H1 (cell line): ENCODE results near the gene LHFPL3. TPM values are rescaled to one million over a fixed set of nuclear protein-coding genes. Genes with fewer than 3 reads are reported as not detected.

Source experiments
- CTCF ChIA-PET: fragments of 300-600 bp; sonication (Branson Sonifier 250); formaldehyde crosslinking; loops from one replicate; lab custom pipeline; 2021; ENCODE audit not compliant: partially characterized antibody; lab: Charles Lee
- POLR2A ChIA-PET: fragments of 300-600 bp; sonication (Branson Sonifier 250); formaldehyde crosslinking; loops from one replicate; lab custom pipeline; 2021; ENCODE audit warnings: inconsistent platforms; ENCODE audit not compliant: partially characterized antibody; lab: Charles Lee
- DNase-seq, 2 experiments: peaks; one replicate each; pipeline versions ENCODE4 v3.0.0 to v3.0.0-alpha.2; 2010 to 2022; ENCODE audit warnings: low spot score in 2 of 2, low read depth in 1 of 2, mixed read lengths in 1 of 2
- FAIRE-seq: peaks from 2 replicates; lab custom pipeline; 2011; peaks lifted over from hg19 to GRCh38; lab: Jason Lieb, UNC
- H2AFZ ChIP-seq: 2 replicates; pipeline ENCODE4 v1.8.1; 2012; ENCODE audit warnings: low read length, inconsistent platforms
- H2AK5ac ChIP-seq: 2 replicates; pipeline ENCODE4 v1.6.1; 2013; ENCODE audit warnings: low read depth, low read length
- H2BK120ac ChIP-seq: replicated peaks from 2 replicates; pipeline ENCODE3; 2013; ENCODE audit warnings: low read depth, low read length, inconsistent platforms
- H2BK12ac ChIP-seq: 2 replicates; pipeline ENCODE4 v1.6.1; 2013; ENCODE audit warnings: low read depth, low read length
- H2BK15ac ChIP-seq: 2 replicates; pipeline ENCODE4 v1.6.1; 2013; ENCODE audit warnings: low read length
- H2BK20ac ChIP-seq: 2 replicates; pipeline ENCODE4 v1.6.1; 2013; ENCODE audit warnings: low read length
- H2BK5ac ChIP-seq: 2 replicates; pipeline ENCODE4 v1.6.1; 2013; ENCODE audit warnings: low read depth, low read length
- H3K14ac ChIP-seq: 2 replicates; pipeline ENCODE4 v1.6.1; 2013; ENCODE audit warnings: inconsistent platforms; ENCODE audit not compliant: insufficient read length
- H3K18ac ChIP-seq: 2 replicates; pipeline ENCODE4 v1.6.1; 2013; ENCODE audit warnings: low read length; ENCODE audit errors: extremely low read depth
- H3K23ac ChIP-seq: 2 replicates; pipeline ENCODE4 v1.6.1; 2013; ENCODE audit warnings: inconsistent platforms; ENCODE audit not compliant: insufficient read length
- H3K23me2 ChIP-seq: 2 replicates; pipeline ENCODE4 v1.6.1; 2013; ENCODE audit warnings: low read depth, low read length
- H3K27ac ChIP-seq: 2 replicates; pipeline ENCODE4 v1.6.1; 2011; ENCODE audit warnings: low read depth, low read length, inconsistent platforms
- H3K27me3 ChIP-seq, 4 experiments: replicated peaks in 1 of 4; 1 replicate in 1 of 4; 2 replicates in 3 of 4; pipeline versions ENCODE4 v1.6.1 to v1.8.1; 2011 to 2013; ENCODE audit warnings: low read length in 3 of 4, mild to moderate bottlenecking in 3 of 4, inconsistent platforms in 2 of 4, mixed read lengths in 2 of 4, moderate library complexity in 1 of 4; ENCODE audit not compliant: control insufficient read depth in 3 of 4, insufficient read depth in 3 of 4; ENCODE audit errors: extremely low read depth in 1 of 4
- H3K36me3 ChIP-seq, 4 experiments: 2 replicates each; pipeline versions ENCODE4 v1.6.1 to v1.8.1; 2011 to 2013; ENCODE audit warnings: mild to moderate bottlenecking in 4 of 4, low read length in 3 of 4, moderate library complexity in 2 of 4, control low read depth in 1 of 4, inconsistent platforms in 1 of 4; ENCODE audit not compliant: insufficient read depth in 4 of 4, control insufficient read depth in 2 of 4
- H3K4ac ChIP-seq: replicated peaks from 2 replicates; pipeline ENCODE3; 2013; ENCODE audit warnings: low read length, low read depth, mixed read lengths, inconsistent platforms; ENCODE audit not compliant: insufficient read length
- H3K4me1 ChIP-seq, 4 experiments: replicated peaks in 1 of 4; 1 replicate in 1 of 4; 2 replicates in 3 of 4; pipeline versions ENCODE4 v1.6.1 to v1.8.1; 2011 to 2013; ENCODE audit warnings: low read length in 3 of 4, inconsistent platforms in 2 of 4, mixed read lengths in 1 of 4; ENCODE audit not compliant: insufficient read depth in 4 of 4, control insufficient read depth in 3 of 4
- H3K4me2 ChIP-seq, 2 experiments: 2 replicates each; pipeline versions ENCODE4 v1.6.1 to v1.8.1; 2011 to 2013; ENCODE audit warnings: low read depth in 2 of 2, low read length in 2 of 2, control low read depth in 1 of 2, inconsistent platforms in 1 of 2, mild to moderate bottlenecking in 1 of 2; ENCODE audit not compliant: insufficient read depth in 1 of 2
- H3K4me3 ChIP-seq, 4 experiments: fragments of 200-600, 300-600 bp in 1 of 4; sonication (generic), shearing (Covaris generic), sonication (Bioruptor Twin) in 1 of 4; 2 replicates each; pipeline versions ENCODE4 v1.5.1 to v1.8.1; 2011 to 2016; ENCODE audit warnings: low read length in 4 of 4, low read depth in 3 of 4, control low read depth in 2 of 4, inconsistent platforms in 2 of 4, mild to moderate bottlenecking in 2 of 4, mixed read lengths in 1 of 4, moderate library complexity in 1 of 4; ENCODE audit not compliant: insufficient read depth in 2 of 4; ENCODE audit errors: extremely low read depth in 1 of 4
- H3K56ac ChIP-seq: replicated peaks from 2 replicates; pipeline ENCODE3; 2013; ENCODE audit warnings: low read depth, mild to moderate bottlenecking, mixed read lengths, low read length, inconsistent platforms; ENCODE audit not compliant: insufficient read length
- H3K79me1 ChIP-seq: 2 replicates; pipeline ENCODE4 v1.6.1; 2013; ENCODE audit warnings: low read depth, low read length, control low read depth
- H3K79me2 ChIP-seq, 2 experiments: 2 replicates each; pipeline versions ENCODE4 v1.6.1 to v1.8.1; 2012 to 2013; ENCODE audit warnings: low read length in 2 of 2, mild to moderate bottlenecking in 2 of 2, inconsistent platforms in 1 of 2; ENCODE audit not compliant: insufficient read depth in 2 of 2, control insufficient read depth in 1 of 2
- H3K9ac ChIP-seq, 4 experiments: replicated peaks in 1 of 4; 1 replicate in 1 of 4; 2 replicates in 3 of 4; pipeline versions ENCODE4 v1.6.1 to v1.8.1; 2011 to 2013; ENCODE audit warnings: low read depth in 3 of 4, low read length in 3 of 4, control low read depth in 2 of 4, mild to moderate bottlenecking in 2 of 4, moderate library complexity in 2 of 4, inconsistent platforms in 1 of 4; ENCODE audit errors: extremely low read depth in 1 of 4
- H3K9me3 ChIP-seq, 2 experiments: 2 replicates each; pipeline versions ENCODE4 v1.6.1 to v1.8.1; 2012 to 2013; ENCODE audit warnings: mild to moderate bottlenecking in 2 of 2, moderate library complexity in 2 of 2, control low read depth in 1 of 2, inconsistent platforms in 1 of 2, low read depth in 1 of 2, low read length in 1 of 2, mixed read lengths in 1 of 2; ENCODE audit not compliant: insufficient read depth in 2 of 2
- H4K20me1 ChIP-seq, 2 experiments: replicated peaks in 1 of 2; 2 replicates each; pipeline versions ENCODE3 to v1.8.1; 2011 to 2013; ENCODE audit warnings: inconsistent platforms in 2 of 2, low read length in 2 of 2, mild to moderate bottlenecking in 1 of 2; ENCODE audit not compliant: insufficient read depth in 2 of 2, control insufficient read depth in 1 of 2
- H4K5ac ChIP-seq: 2 replicates; pipeline ENCODE4 v1.6.1; 2013; ENCODE audit warnings: low read length, low read depth, mixed read lengths, inconsistent platforms; ENCODE audit not compliant: insufficient read length
- H4K8ac ChIP-seq: 2 replicates; pipeline ENCODE4 v1.8.0; 2013; ENCODE audit warnings: mild to moderate bottlenecking, moderate library complexity, low read length, inconsistent platforms; ENCODE audit not compliant: insufficient read depth; ENCODE audit errors: extremely low read depth
- H4K91ac ChIP-seq: replicated peaks from 2 replicates; pipeline ENCODE3; 2013; ENCODE audit warnings: low read length, mixed read lengths, inconsistent platforms; ENCODE audit not compliant: insufficient read length
- SP1 ChIP-seq: IDR thresholded peaks from 2 replicates; pipeline ENCODE4 v1.6.1; 2011; ENCODE audit warnings: low read depth, low read length
- TAF1 ChIP-seq: IDR thresholded peaks from 2 replicates; pipeline ENCODE4 v1.6.1; 2011; ENCODE audit warnings: mild to moderate bottlenecking, low read depth, low read length
- polyA plus RNA-seq, 7 experiments: library from polyadenylated mRNA; depleted of rRNA in 3 of 7; stranded (reverse) in 5 of 7; unstranded in 2 of 7; fragments of >200 nt in 5 of 7; fragments of 200-250 nt in 2 of 7; gene quantifications; 1 replicate in 5 of 7; 2 replicates in 1 of 7; 4 replicates in 1 of 7; pipeline versions ENCODE4 v1.2.1 to v1.2.3, GENCODE V29; 2011 to 2013; ENCODE audit warnings: missing spikeins in 2 of 7, mixed read lengths in 2 of 7
- total RNA-seq: library from RNA; stranded (reverse); fragmentation: NEBNext Ultra II Directional; extraction: Animal tissue kit (Norgen Biotek cat#: 25700); gene quantifications from 2 replicates; pipeline ENCODE4 v1.2.1, GENCODE V29; 2021

LHFPL3 gene
- total and polyA plus RNA-seq, 2 of the 8 experiments (the other 6 are each of a cell fraction or from before 2014, with no cell fraction given), result 0.24 to 0.50 TPM

DNA sequence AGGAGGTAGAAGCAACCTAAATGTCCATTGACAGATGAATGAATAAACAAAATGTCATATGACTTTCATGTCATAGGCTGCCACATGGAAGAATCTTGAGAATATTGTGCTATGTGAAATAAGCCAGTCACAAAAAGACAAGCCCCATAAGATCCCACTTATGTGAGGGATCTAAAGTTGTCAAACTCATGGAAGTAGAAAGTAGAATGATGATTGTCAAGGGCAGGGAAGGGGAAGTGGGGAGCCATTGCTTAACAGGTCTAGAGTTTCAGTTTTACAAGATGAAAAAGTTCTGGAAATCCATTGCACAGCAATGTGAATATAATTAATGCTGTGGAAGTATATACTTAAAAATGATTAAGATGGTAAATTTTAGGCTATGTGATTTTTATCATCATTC lies 456.3 kb downstream of the LHFPL3 start:
- no peaks in the 10 kb centered on the region; a peak in 1 of 8 replicates for H3K36me3 ChIP-seq
- H3K4me3 ChIP-seq, result no peak overlapping the region
- H2BK5ac ChIP-seq, result no peak overlapping the region
- no peak overlapping the region for H2AFZ ChIP-seq
- TF ChIP-seq TAF1 (no peak), SP1 (no peak)
- no peaks in the 10 kb centered on the region for H3K79me2 ChIP-seq
- ChIA-PET POLR2A (no interaction called here), CTCF (interaction anchor here (1.0 to 1.5 kb wide), 2 partner anchors 8 to 9 kb away, joined by 4 to 6 read pairs; no protein-coding TSS in a partner anchor)
- H3K56ac ChIP-seq, result no peak overlapping the region
- no peaks in the 10 kb centered on the region for H3K4me1 ChIP-seq
- H2BK20ac ChIP-seq, result no peak overlapping the region
- no peak overlapping the region for H3K14ac ChIP-seq
- no peaks in the 10 kb centered on the region; a peak in 1 of 4 replicates for H3K9me3 ChIP-seq
- no peak overlapping the region for H2AK5ac ChIP-seq
- no peak overlapping the region for H4K91ac ChIP-seq
- no peaks in the 10 kb centered on the region for H4K20me1 ChIP-seq
- no peak overlapping the region for H2BK12ac ChIP-seq
- no peaks in the 10 kb centered on the region for H3K79me1 ChIP-seq
- no peak overlapping the region for H2BK15ac ChIP-seq
- H3K27me3 ChIP-seq, result no peaks in the 10 kb centered on the region
- H3K4me2 ChIP-seq, result no peak overlapping the region
- FAIRE-seq (no peak), DNase-seq (no peak)
- no peaks in the 10 kb centered on the region; the same call in 1 of the 2 replicates for H3K23me2 ChIP-seq
- no peak overlapping the region for H4K8ac ChIP-seq
- H3K27ac ChIP-seq, result no peak overlapping the region
- no peak overlapping the region for H3K9ac ChIP-seq
- H3K18ac ChIP-seq, result no peak overlapping the region
- H4K5ac ChIP-seq, result no peak overlapping the region
- no peak overlapping the region for H3K23ac ChIP-seq
- no peak overlapping the region for H2BK120ac ChIP-seq
- H3K4ac ChIP-seq, result no peak overlapping the region
